Stimulated activated CD4-positive, alpha-beta T cell treated with anti-CD3 and anti-CD28 coated beads, Interleukin-15, amount 100 ng/mL, for 1 hour (primary cell): ENCODE results near the gene RBMS2.
"Not testable (repeated sequence)": the region's sequence is repeated elsewhere in the genome, so short reads cannot be mapped to it uniquely, and the experiment has no call there.

Source experiments
- DNase-seq, 2 donors: peaks; one replicate each; pipeline ENCODE4 v3.0.0-alpha.2; 2020; ENCODE audit warnings: low read depth in 1 of 2, low spot score in 1 of 2

The RBMS2 gene, protein sequence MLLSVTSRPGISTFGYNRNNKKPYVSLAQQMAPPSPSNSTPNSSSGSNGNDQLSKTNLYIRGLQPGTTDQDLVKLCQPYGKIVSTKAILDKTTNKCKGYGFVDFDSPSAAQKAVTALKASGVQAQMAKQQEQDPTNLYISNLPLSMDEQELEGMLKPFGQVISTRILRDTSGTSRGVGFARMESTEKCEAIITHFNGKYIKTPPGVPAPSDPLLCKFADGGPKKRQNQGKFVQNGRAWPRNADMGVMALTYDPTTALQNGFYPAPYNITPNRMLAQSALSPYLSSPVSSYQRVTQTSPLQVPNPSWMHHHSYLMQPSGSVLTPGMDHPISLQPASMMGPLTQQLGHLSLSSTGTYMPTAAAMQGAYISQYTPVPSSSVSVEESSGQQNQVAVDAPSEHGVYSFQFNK

GRCh38 chr12:56521590-56522371 is at the start of gene RBMS2:
Gene RBMS2, plus strand, starts transcription at chr12:56521820. Its CDS starts 204 bp downstream, at chr12:56522024.
- no peak for DNase-seq

- DNase-seq = no peak
These were observed 47.2 kb upstream of the RBMS2 start for GRCh38 chr12:56474389-56474788.

DNA sequence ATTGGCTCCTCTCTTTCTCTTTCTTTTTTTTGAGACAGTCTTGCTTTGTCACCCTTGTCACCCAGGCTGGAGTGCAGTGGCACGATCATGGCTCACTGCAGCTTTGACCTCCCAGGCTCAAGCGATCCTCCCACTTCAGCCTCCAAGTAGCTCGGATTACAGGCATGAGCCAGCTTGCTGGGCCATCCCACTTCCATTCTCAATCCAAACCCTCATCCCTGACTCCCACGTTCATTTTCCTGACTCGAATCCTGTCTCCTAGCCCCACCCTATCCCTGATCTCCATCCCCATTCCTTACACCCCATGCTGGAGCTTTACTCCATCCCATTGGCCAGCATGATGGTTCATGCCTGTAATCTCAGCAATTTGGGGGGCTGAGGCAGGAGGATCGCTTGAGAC is 45.5 kb upstream of the RBMS2 start:
- DNase-seq = no peak

DNA sequence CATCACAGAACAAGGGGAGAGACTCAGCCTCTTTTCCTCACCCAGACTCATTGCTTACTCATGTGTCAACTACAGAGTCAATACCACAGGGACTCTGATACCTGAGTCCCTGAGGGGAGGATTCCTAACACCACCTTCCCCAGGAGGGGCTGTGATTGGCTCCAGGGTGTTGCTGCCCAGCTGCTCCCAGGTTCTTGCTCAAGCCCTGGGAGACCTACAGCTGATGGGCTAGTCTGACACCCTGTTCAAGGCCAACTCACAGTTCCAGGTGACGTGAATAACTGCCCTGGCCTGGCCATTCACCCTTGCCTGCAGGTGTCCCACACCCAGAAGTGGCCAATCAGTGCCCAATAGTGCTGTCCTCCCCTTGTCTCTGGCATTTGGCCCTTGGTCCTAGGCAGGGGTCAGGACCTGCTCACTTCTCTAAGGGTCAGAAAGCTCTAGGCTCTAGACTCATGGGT is 44.6 kb upstream of the RBMS2 start:
- no peak for DNase-seq

DNA sequence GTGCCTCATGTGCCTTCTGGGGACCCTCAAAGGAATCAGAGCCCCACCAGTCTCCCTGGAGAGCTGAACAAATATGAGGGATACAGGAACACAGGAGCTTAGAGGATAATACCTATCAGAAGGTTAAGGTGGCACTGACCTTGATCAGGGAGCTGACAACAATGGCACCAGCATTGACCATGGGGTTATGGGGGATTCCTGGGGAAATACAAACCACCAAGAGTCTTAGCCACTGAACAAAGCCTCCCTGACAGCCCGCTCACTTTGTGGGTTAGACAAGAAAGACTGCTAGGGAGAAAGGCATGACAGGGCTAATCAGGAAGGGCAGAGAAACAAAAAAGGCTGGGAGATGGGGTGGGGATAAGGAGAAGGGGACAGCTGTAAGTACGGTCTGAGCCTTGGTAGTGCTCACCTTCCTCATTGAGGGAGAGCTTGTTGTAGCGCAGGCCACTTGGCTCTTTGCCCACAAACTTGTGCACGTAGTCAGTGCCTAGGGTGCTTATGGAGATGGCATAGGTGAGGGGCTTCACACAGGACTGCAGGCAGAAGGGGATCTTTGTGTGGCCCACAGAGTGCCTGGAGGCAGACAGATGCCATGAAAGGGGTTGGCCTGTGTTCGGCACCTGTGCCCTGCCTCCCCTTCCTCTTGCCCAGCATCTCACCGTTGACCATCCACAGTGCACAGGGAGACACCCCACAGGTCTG is 43.9 kb upstream of the RBMS2 start:
- no peak for DNase-seq

DNA sequence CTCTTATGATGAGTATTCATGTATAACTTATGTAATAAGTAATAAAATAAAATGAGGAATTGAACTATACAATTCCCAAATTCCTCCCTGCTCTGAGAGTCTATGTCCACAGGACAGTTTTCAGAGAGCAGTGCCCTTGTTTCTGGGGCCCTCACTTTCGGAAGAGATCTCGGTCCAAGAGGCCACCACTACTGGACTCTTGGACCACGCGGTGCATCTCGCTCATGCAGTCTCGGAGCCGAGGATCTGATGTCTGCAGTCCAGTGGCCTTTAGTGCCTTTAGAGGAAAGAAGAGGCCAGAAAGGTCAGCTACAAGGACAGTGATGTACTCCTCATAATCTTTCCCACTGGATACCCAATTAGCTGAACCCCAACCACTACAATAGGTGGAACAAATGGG is 42.0 kb upstream of the RBMS2 start:
- DNase-seq = no peak

DNA sequence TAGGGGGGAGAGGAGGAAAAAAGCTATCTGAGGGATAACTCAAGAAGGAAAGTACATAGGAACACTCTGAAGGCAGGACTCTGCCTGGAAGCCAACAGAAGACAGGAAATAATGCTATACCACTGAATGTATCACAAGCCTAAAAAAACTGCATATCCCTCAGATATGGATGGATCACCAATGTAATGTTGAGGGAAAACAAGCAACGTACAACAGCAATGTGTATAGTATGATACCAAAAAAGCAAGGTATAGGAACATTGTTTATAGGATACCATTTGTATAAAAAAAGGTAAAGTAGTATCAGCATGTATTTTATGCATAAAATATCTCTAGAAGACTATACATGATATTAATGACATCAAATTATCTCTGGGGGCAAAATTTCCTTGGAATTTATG is 37.1 kb upstream of the RBMS2 start:
- DNase-seq = no peak

DNA sequence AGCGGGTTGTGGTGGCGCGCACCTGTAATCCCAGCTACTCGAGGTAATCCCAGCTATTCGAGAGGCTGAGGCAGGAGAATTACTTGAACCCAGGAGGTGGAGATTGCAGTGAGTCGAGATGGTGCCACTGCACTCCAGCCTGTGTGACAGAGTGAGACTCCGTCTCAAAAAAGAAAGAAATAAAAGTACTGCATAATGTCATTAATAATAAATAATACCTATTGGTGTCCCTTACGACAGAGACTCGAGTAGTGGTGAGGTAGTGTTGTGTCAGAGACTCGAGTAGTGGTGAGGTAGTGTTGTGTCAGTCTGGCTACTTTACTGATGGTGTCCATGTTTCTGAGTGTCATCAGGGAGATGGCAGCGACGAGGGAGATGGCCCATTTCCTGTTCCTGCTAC is 34.9 kb upstream of the RBMS2 start:
- DNase-seq = no peak

DNA sequence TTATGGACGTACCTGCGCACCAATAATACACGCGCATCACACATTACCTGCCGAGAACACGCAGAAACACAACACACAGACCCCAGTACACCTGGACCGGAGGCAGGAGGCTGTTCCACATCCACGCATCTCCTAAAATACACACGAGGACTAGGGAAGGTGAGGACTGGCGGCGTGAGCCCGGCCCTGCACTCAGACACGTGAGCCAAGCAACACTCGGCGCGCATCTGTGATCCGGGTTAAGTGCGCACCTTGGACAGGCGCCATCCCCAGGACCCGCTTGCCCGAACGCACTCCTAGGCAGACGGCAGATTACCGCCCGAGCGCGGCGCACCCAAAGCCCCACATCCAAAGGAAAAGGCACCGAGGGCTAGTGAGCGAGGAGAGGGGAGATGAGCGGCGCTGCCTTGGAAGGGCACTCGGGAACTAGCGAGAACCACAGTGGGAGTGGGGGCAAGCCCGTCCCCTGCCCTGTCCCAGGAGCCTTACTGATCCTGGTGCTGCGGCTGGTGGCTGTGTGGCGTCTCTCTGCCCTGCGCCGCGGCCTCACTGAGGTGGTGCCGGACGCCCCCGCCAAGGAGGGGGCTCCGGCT is 34.1 kb upstream of the RBMS2 start:
- DNase-seq = no peak

DNA sequence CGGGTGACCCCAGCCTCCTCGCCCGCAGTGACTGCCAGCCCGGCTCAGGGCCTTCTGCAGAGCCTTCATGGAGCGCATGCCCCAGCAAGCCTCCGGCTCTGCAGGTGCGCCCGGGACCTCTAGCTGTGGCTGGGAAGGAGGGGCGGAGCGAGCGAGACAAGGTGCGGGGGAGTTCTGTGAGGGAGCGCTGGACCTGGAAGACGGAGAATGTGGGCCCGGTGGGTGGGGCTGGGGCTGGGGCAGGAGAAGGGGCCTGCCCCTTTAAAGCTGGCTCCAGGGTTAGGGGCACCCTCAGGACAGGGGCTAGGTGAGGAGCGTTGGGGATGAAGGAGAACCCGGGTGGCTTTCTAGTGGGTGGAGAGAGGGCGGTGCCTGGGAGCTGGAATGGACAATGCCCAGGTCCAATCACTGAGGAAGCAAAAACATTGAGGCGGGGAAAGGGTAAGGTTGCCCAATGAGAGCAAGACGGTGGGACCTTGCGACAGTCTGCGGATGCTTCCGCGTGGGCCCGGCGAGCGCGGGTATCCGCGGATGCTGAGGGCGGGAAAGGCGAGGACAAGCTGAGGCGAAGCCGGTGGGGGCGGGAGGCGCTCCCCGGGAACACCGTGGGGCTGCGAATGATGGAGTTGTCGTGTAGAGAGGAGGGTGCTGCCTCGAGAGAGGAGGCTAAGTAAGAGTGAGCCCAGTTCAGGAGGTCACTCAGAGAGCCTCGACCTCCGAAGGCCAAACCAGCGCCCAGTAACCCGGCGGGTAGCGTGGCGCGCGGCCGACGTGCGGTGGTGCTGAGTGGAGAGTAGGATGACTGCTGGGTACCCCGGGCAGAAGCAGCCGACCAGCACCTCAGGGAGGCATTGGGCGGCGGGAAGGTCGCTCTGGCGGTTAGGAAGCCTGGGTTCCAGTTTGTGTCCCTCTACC is 33.3 kb upstream of the RBMS2 start, which contains the start of gene GLS2:
Gene GLS2, minus strand, starts transcription at position 121 of the 915 bp plus-strand sequence. Its CDS starts 43 bp downstream, at position 78.
- DNase-seq = peak; percentile 42 to 51

DNA sequence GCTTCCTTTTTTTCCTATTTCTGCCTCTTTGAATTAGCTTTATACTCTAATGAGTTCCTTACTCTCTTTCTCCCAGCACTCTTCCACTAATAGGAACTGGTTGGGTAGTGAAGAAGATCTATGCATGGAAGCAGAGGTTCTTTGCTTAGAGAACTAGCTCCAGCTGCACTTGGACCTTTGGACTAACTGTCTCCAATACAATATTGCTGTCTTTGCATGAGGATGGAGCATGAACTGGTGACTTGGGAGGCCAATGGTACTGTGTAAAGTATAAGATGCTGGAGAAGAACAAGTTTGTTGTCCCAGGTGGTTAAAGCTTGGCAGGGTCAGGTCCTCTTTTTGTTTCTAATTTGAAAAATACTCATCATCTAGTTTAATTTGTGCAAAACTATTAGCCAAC is 31.3 kb upstream of the RBMS2 start:
- DNase-seq = no peak

DNA sequence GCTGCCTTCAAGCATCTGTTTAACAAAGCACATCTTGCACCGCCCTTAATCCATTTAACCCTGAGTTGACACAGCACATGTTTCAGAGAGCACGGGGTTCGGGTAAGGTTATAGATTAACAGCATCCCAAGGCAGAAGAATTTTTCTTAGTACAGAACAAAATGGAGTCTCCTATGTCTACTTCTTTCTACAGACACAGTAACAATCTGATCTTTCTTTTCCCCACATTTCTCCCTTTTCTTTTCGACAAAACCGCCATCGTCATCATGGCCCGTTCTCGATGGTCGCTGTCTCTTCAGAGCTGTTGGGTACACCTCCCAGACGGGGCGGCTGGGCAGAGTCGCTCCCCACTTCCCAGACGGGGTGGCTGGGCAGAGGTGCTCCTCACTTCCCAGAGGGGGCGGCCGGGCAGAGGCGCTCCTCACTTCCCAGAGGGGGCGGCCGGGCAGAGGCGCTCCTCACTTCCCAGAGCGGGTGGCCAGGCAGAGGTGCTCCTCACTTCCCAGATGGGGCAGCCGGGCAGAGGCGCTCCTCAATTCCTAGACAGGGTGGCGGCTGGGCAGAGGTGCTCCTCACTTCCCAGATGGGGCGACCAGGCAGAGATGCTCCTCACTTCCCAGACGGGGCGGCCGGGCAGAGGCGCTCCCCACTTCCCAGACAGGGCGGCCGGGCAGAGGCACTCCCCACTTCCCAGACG is 28.1 kb upstream of the RBMS2 start:
- not testable (repeated sequence) for DNase-seq

GRCh38 chr12:56494106-56494415 is 27.6 kb upstream of the RBMS2 start:
- not testable (repeated sequence) for DNase-seq

DNA sequence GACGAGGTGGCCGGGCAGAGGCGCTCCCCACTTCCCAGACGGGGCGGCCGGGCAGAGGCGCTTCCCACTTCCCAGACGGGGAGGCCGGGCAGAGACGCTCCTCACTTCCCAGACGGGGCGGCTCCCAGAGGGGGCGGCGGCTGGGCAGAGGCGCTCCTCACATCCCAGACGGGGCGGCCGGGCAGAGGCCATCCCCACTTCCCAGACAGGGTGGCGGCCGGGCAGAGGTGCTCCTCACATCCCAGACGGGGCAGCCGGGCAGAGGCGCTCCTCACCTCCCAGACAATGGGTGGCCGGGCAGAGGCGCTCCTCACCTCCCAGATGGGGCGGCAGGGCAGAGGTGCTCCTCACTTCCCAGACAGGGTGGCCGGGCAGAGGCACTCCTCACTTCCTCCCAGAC is 27.1 kb upstream of the RBMS2 start:
- DNase-seq = not testable (repeated sequence)

DNA sequence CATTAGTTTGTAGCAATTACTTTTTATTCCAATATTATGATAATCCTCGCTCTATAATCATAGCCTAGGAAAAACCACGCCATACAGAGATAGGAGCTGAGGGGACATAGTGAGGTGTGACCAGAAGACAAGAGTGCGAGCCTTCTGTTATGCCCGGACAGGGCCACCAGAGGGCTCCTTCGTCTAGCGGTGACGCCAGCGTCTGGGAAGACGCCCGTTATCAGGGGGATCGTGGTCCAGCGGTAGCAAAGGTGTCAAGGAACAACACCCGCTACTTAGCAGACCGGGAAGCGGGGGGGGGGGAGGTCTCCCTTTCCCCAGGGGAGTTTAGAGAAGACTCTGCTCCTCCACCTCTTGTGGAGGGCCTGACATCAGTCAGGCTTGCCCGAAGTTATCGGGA is 24.9 kb upstream of the RBMS2 start:
- peak in 1 of 2 donors; percentile 42 for DNase-seq

- DNase-seq = not testable (repeated sequence)
These were observed 23.3 kb upstream of the RBMS2 start for GRCh38 chr12:56498126-56498902.

DNA sequence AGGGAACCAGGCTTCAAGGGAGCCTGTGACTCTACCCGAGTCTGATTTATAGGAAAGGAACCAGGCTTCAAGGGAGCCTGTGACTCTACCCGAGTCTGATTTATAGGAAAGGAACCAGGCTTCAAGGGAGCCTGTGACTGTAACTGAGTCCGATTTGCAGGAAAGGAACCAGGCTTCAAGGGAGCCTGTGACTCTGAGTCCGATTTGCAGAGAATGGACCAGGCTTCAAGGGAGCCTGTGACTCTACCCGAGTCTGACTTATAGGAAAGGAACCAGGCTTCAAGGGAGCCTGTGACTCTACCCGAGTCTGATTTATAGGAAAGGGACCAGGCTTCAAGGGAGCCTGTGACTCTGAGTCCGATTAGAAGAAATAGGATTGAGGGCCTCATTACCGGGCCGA is 22.2 kb upstream of the RBMS2 start:
- DNase-seq = not testable (repeated sequence)

DNA sequence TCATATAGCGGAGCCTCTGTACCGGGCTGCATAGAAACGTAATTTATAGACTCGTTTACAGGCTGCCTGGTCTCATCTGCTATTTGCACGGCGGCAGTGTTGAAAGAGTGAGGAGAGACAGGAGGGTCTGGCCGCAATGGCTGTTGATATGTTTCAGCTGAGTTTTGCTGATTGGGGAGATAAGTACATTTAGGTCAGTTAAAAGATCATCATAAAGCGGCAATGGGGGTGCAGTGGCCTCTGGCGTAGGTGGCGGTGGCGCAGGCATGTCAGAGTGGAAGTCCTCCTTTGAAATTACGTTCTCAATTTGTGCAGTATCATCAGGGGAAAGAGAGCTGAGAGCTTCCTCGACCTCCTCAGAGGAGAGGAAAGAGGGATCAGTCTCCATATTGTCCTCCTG is 21.7 kb upstream of the RBMS2 start:
- DNase-seq = not testable (repeated sequence)

DNA sequence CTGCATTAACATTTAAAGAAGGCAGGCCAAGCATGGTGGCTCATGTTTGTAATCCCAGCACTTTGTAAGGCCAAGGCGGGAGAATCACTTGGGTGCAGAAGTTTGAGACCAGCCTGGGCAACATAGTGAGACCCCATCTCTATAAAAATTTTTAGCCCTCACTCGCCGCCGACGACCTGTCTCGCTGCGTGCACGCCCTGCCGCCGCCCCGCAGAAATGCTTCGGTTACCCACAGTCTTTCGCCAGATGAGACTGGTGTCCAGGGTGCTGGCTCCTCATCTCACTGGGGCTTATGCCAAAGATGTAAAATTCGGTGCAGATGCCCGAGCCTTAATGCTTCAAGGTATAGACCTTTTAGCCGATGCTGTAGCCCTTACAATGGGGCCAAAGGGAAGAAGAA is 10.8 kb upstream of the RBMS2 start:
- no peak for DNase-seq
